Peyer's patch (tissue), 4 donors: ENCODE measurements around the gene RINL.

Experiments
- CTCF ChIP-seq, 6 experiments: fragments of 450-650 bp in 4 of 6; fragments of 200-600 bp in 2 of 6; sonication (generic) in 1 of 6; IDR thresholded peaks; one replicate each; pipeline ENCODE4 v1.5.1; 2017 to 2019; ENCODE audit warnings: antibody characterized with exemption in 6 of 6, mild to moderate bottlenecking in 3 of 6, moderate library complexity in 1 of 6
- POLR2A ChIP-seq, 2 donors: fragments of 450-650 bp; IDR thresholded peaks; one replicate each; pipeline ENCODE4 v1.5.1; 2017; ENCODE audit warnings: antibody characterized with exemption in 2 of 2, mild to moderate bottlenecking in 2 of 2, moderate library complexity in 2 of 2

GRCh38 chr19:38842439-38843174 lies 35.5 kb downstream of the RINL start:
- TF ChIP-seq POLR2A (IDR thresholded peaks at IDR 0.05) (peak in 1 of 2 donors; percentile 38), CTCF (IDR thresholded peaks at IDR 0.05) (no peak)
